Lung (tissue), 12 donors: ENCODE data around the gene ZNF598. TPM values are rescaled to one million over a fixed set of nuclear protein-coding genes. Genes with fewer than 3 reads are reported as not detected.
"Not testable (repeated sequence)": the region's sequence is repeated elsewhere in the genome, so short reads cannot be mapped to it uniquely, and the experiment has no call there.

Source experiments
- ATAC-seq: fragments of 200-7000 bp; cut with Tn5 transposase; one replicate; pipeline ENCODE4 v1.9.1; 2020; ENCODE audit warnings: moderate number of reproducible peaks; ENCODE audit not compliant: insufficient read depth, low FRiP score
- DNase-seq, 3 donors: peaks; one replicate each; pipeline ENCODE4 v3.0.0-alpha.2; 2013 to 2017
- H3K27ac ChIP-seq, 2 donors: one replicate each; pipeline ENCODE4 v1.5.1; 2013; ENCODE audit warnings: mild to moderate bottlenecking in 2 of 2, moderate library complexity in 2 of 2, control low read depth in 1 of 2, inconsistent platforms in 1 of 2, low read depth in 1 of 2, low read length in 1 of 2
- H3K27me3 ChIP-seq, 3 donors: one replicate each; pipeline ENCODE4 v1.5.1; 2013; ENCODE audit warnings: low read length in 2 of 3; ENCODE audit not compliant: control insufficient read depth in 3 of 3, insufficient read depth in 3 of 3
- H3K36me3 ChIP-seq, 4 donors: one replicate each; pipeline ENCODE4 v1.5.1; 2013; ENCODE audit warnings: low read length in 4 of 4, mild to moderate bottlenecking in 1 of 4, moderate library complexity in 1 of 4; ENCODE audit not compliant: control insufficient read depth in 4 of 4, insufficient read depth in 4 of 4
- H3K4me1 ChIP-seq, 5 donors: one replicate each; pipeline ENCODE4 v1.5.1; 2013; ENCODE audit warnings: low read length in 5 of 5, mild to moderate bottlenecking in 2 of 5, moderate library complexity in 1 of 5; ENCODE audit not compliant: control insufficient read depth in 5 of 5, insufficient read depth in 5 of 5
- H3K4me3 ChIP-seq: one replicate; pipeline ENCODE4 v1.5.1; 2013; ENCODE audit warnings: mild to moderate bottlenecking, control low read depth, moderate library complexity
- H3K9ac ChIP-seq, 2 donors: one replicate each; pipeline ENCODE4 v1.5.1; 2013; ENCODE audit warnings: low read length in 2 of 2, control low read depth in 1 of 2; ENCODE audit not compliant: insufficient read depth in 1 of 2
- H3K9me3 ChIP-seq, 4 donors: one replicate each; pipeline ENCODE4 v1.5.1; 2013; ENCODE audit warnings: low read length in 3 of 4, mild to moderate bottlenecking in 1 of 4, moderate library complexity in 1 of 4; ENCODE audit not compliant: control insufficient read depth in 4 of 4, insufficient read depth in 3 of 4
- CTCF ChIP-seq: IDR thresholded peaks from 2 replicates; pipeline ENCODE4 v1.5.1; 2012; ENCODE audit warnings: mild to moderate bottlenecking; ENCODE audit errors: control extremely low read depth, extremely low read depth
- WGBS, 2 donors: extraction: QIAGEN DNeasy Blood & Tissue Kit; methylation state at CpG; one replicate each; pipeline ENCODE4 v1.1.7; 2013; 5-methylcytosine and 5-hydroxymethylcytosine counted together
- polyA plus RNA-seq, 2 donors: library from polyadenylated mRNA; stranded (reverse); fragments of 200-250 nt; gene quantifications; one replicate each; pipeline ENCODE4 v1.2.1, GENCODE V29; 2013
- total RNA-seq, 2 donors: library from RNA; depleted of rRNA in 1 of 2; stranded (reverse); fragments of >200 nt in 1 of 2; gene quantifications; one replicate each; pipeline ENCODE4 v1.2.1, GENCODE V29; 2014 to 2021
- donor health status: control.
- donor health status: control.
- donor health status: Bipolar disorder and iron deficiency.
- donor health status: healthy.
- donor health status: DM: yes; HTN: yes; CAD: no.

The ZNF598 gene
- total and polyA plus RNA-seq, 4 donors = 13.9 to 49.8 (median 35.9) TPM

GRCh38 chr16:2035431-2036199, 26.0 kb upstream of the ZNF598 start:
- Histone ChIP-seq H3K9ac (no peak overlapping the region), H3K27ac (peak overlapping the region; percentile 71 to 91), H3K4me3 (peak overlapping the region; percentile 55), H3K27me3 (no peaks in the 10 kb centered on the region), H3K9me3 (no peaks in the 10 kb centered on the region), H3K4me1 (peaks cover 0 to 81% (median 55%) of the 10 kb centered on the region in 5 donors), H3K36me3 (peaks cover 0 to 27% (median 12%) of the 10 kb centered on the region in 4 donors)
- 40 to 68% methylated on average over 34 of the region's 34 CpGs for WGBS, 2 donors
- no peak for TF ChIP-seq CTCF
- ATAC-seq (peak; percentile 30), DNase-seq (peak; percentile 79 to 87 (median 83))

- TF ChIP-seq CTCF = no peak
- peaks cover 0 to 74% (median 48%) of the 10 kb centered on the region in 5 donors for H3K4me1 ChIP-seq
These were observed 25.2 kb upstream of the ZNF598 start for GRCh38 chr16:2034696-2035430.

GRCh38 chr16:2033909-2034695, 24.5 kb upstream of the ZNF598 start:
- Histone ChIP-seq H3K4me3 (peak overlapping the region; percentile 66), H3K36me3 (peaks cover 0 to 31% (median 12%) of the 10 kb centered on the region in 4 donors), H3K27ac (peak overlapping the region; percentile 81 to 96), H3K4me1 (peaks cover 0 to 66% (median 43%) of the 10 kb centered on the region in 5 donors)
- DNase-seq = peak in 1 of 3 donors; percentile 49
- not testable (repeated sequence) for H3K9me3 ChIP-seq, ATAC-seq, H3K27me3 ChIP-seq, H3K9ac ChIP-seq
- 55 to 58% methylated on average over 14 to 16 of the region's 32 CpGs for WGBS, 2 donors

More at GRCh38 chr16:2034696-2035430, 25.2 kb upstream of the ZNF598 start:
- peak overlapping the region; percentile 71 to 91 for H3K27ac ChIP-seq
- no peaks in the 10 kb centered on the region for H3K27me3 ChIP-seq
- ATAC-seq (no peak), DNase-seq (no peak)
- no peaks in the 10 kb centered on the region for H3K9me3 ChIP-seq
- H3K9ac ChIP-seq = no peak overlapping the region
- H3K36me3 ChIP-seq = peaks cover 0 to 30% (median 12%) of the 10 kb centered on the region in 4 donors
- peak overlapping the region; percentile 55 for H3K4me3 ChIP-seq
- 57 to 67% methylated on average over 13 to 17 of the region's 17 CpGs for WGBS, 2 donors
